Stimulated activated CD8-positive, alpha-beta memory T cell treated with anti-CD3 and anti-CD28 coated beads, Interleukin-4, amount 100 ng/mL, for 48 hours (primary cell): ENCODE results near the gene SENP7.
"Not testable (repeated sequence)": the region's sequence is repeated elsewhere in the genome, so short reads cannot be mapped to it uniquely, and the experiment has no call there.

Experiments used
- DNase-seq: peaks from one replicate; pipeline ENCODE4 v3.0.0-alpha.2; 2020

The SENP7 gene

DNA sequence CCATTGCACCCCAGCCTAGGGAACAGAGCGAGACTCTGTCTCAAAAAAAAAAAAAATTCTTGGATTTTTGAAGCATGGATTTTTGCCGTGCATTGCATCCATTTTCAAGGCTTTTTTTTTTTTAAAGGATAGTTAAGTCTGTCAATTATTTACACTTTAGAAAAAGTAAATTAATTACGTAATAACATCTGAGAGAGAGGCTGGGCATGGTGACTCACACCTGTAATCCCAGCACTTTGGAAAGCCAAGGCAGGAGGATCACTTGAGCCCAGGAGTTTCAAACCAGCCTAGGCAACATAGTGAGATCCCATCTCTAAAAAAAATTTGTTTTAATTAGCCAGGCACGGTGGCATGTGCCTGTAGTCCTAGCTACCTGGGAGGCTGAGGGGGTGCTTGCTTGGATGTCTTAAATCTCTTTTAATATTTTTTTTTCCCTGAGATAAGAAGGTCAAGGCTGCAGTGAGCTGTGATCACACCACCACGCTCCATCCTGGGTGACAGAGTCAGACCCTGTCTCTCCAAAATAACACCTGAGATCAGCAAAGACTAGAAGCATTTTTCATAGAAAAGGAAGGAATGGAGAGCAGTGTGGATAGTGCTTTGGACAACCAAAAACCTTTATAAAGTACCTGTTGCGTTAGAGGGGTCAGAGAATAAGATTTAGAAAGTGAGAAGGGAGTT lies 6.8 kb upstream of the SENP7 start:
- no peak for DNase-seq

DNA sequence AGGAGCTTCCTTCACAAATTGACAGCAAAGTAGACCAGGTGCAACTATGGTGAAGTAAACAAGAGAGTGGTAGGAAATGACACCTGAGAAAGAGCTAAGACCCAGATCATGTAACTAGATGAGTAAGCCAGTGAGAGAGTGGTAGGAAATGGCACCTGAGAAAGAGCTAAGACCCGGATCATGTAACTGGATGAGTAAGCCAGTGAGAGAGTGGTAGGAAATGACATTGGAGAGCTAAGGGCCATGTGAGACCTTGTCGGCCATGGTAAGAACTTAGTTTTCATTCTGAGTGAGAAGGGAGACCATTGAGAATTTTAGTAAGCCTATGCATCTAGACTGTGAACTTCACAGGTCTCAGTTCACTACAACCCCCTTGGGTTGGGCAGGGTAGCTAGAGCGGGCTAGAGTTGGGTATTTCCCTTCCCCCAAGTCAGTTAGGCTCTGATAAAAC lies 5.4 kb upstream of the SENP7 start:
- DNase-seq, result peak; percentile 57

GRCh38 chr3:101513419-101513986 lies 491 bp upstream of the SENP7 start:
- no peak for DNase-seq

- DNase-seq, result no peak
Observed at GRCh38 chr3:101512396-101512645, 691 bp downstream of the SENP7 start.

DNA sequence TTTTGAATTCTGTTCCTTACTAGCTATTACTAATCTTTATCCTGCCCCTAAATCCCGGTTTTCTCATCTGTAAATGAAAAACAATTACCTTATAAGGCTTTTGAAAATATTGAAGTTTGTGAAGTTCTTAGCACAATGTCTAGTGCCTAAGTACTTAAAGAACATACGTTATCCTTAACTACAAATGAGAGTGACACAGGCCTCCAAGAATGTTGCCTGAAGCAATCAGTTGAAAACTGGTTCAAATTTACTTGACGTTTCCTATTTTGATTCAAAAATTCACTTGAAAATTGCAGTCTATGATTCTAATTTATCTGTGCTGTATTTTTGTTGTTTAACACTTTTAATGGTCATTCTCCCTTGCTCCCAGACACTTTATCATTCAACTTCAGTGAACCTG lies 3.2 kb downstream of the SENP7 start:
- no peak for DNase-seq

DNA sequence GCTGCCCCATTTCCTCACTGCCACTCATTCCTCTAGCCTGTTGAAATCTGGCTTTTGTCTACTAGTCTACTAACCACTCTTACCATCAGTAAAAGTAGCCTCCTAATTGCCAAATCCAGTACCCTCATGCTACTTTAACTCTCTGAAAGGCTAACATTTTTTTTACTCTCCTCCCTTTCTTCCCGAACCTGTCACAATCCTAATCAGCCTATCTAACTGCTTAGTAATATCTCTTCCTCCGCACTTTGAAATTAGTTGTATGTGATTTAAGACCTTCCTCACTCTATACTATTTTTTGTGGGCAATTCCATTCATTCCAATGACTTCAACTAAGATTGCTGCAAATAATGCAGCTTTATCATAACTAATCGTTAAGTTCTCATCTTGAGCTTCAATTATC lies 3.7 kb downstream of the SENP7 start:
- no peak for DNase-seq

- DNase-seq, result no peak
Observed at GRCh38 chr3:101501783-101502182, 11.2 kb downstream of the SENP7 start.

- no peak for DNase-seq
Observed at GRCh38 chr3:101500208-101500607, 12.8 kb downstream of the SENP7 start.

- DNase-seq, result no peak
Observed at GRCh38 chr3:101497803-101498202, 15.2 kb downstream of the SENP7 start.

DNA sequence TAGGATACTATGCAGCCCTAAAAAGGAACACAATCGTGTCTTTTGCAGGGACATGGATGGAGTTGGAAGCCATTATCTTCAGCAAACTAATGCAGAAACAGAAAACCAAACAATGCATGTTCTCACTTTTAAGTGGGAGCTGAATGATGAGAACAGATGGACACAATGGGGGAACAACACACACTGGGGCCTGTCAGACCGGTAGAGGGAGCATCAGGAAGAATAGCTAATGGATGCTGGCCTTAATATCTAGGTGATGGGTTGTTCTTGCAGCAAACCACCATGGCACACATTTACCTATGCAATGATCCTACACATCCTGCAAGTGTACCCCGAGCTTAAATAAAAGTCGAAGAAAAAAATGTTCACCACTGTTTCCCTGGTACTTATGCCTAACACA lies 17.5 kb downstream of the SENP7 start:
- no peak for DNase-seq

- no peak for DNase-seq
Observed at GRCh38 chr3:101484805-101485620, 28.0 kb downstream of the SENP7 start.

GRCh38 chr3:101478980-101479379 lies 34.0 kb downstream of the SENP7 start:
- DNase-seq, result no peak

DNA sequence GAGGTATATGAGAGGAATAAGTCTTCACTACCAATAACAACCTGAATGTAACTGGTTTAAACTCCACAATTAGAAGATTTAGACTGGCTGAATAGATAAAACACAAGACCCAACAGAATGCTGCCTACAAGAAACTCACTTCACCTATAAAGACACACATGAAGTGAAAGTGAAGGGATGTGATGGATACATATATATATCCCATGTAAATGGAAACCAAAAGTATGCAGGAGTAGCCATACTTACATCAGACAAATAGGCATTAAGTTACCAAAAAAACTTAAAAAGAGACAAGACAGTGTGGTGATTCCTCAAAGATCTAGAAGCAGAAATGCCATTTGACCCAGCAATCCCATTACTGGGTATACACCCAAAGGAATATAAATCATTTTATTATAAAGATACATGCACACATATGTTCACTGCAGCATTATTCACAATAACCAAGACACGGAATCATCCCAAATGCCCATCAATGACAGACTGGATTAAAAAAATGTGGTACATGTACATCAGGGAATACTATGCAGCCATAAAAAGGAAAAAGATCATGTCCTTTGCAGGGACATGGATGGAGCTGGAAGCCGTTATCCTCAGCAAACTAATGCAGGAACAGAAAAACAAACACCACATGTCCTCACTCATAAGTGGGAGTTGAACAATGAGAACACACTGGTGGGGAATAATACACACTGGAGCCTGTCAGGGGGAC lies 38.0 kb downstream of the SENP7 start:
- not testable (repeated sequence) for DNase-seq

DNA sequence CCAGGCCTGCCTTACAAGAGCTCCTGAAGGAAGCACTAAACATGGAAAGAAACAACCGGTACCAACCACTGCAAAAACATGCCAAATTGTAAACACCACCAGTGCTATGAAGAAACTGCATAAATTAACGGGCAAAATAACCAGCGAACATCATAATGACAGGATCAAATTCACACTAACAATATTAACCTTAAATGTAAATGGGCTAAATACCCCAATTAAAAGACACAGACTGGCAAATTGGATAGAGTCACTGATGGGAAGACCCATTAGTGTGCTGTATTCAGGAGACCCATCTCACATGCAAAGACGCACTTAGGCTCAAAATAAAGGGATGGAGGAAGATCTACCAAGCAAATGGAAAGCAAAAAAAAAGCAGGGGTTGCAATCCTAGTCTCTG lies 44.3 kb downstream of the SENP7 start:
- not testable (repeated sequence) for DNase-seq

GRCh38 chr3:101467310-101467663 lies 45.7 kb downstream of the SENP7 start:
- not testable (repeated sequence) for DNase-seq

- DNase-seq, result no peak
Observed at GRCh38 chr3:101466465-101467309, 46.3 kb downstream of the SENP7 start.

DNA sequence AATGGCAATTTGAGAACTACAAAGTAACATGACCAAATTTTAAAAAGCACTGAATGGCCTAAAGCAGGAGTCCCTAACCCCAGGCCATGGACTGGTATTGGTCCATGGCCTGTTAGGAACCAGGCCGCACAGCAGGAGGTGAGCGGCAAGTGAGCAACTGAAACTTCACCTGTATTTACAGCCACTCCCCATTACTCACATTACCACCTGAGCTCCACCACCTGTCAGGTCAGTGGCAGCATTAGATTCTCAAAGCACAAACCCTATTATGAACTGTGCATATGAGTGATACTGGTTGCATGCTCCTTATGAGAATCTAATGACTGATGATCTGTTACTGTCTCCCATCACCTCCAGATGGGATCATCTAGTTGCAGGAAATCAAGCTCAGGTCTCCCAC lies 48.8 kb downstream of the SENP7 start:
- no peak for DNase-seq

GRCh38 chr3:101461451-101461850 lies 51.6 kb downstream of the SENP7 start:
- no peak for DNase-seq

DNA sequence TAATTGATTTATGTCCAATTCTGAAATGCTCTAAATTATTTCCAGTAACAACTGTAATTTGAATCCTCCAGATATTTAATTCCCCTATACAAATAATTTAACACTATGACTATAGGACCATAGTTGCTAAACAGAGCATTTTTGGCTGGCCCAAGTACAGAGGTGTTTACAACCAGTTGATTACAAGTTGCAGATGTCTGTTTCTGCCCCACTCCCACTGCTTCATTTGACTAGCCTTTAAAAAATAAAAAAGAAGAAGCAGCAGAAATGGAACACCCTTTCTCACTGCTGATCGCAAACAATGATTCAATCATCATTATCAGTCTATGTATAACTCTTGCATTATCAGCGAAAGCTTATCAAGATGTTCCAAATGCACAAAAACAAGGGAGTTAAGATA lies 54.6 kb downstream of the SENP7 start:
- DNase-seq, result no peak

- DNase-seq, result no peak
Observed at GRCh38 chr3:101454629-101455028, 58.4 kb downstream of the SENP7 start.

DNA sequence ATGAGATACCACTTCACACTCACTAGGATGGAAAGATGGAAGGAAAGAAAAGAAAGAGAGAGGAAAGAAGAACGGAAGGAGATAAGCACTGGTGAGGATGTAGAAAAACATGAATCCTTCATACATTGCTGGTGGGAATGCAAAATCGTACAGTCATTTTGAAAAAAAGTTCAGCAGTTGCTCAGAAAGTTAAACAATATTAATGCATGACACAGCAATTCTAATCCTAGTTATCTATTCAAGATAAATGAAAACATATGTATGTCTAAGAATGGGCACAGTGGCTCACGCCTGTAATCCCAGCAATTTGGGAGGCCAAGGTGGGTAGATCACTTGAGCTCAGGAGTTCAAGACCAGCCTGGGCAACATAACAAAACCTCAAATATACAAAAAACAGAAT lies 59.1 kb downstream of the SENP7 start:
- no peak for DNase-seq

DNA sequence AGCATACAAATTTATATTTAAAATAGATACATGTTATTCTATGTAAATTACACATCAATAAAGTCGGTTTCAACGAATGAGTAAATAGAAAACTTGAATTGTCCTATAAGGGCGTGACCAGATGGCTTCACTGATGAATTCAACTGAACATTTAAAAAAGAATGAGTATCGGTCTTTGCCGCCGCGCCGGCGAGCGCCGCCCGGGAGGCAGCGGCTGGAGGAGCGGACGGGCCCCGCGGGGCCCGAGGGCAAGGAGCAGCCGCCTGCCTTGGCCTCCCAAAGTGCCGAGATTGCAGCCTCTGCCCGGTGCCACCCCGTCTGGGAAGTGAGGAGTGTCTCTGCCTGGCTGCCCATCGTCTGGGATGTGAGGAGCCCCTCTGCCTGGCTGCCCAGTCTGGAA lies 74.4 kb downstream of the SENP7 start:
- DNase-seq, result not testable (repeated sequence)

DNA sequence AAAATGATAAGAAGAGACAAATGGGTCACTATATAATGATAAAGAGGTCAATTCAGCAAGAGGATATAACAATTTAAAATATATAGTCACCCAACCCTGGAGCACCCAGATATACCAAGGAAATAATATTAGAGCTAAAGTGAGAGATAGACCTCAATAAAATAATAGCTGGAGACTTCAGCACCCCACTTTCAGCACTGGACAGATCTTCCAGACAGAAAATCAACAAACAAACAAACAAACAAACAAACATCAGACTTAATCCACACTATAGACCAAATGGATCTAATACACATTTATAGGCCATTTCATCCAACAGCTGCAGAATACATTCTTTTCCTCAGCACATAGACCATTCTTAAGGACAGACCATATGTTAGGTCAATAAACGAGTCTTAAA lies 79.4 kb downstream of the SENP7 start:
- no peak for DNase-seq
